Adrenal gland (tissue), 12 donors: ENCODE data around the gene HBQ1. TPM values are rescaled to one million over a fixed set of nuclear protein-coding genes. Genes with fewer than 3 reads are reported as not detected.
"Not testable (repeated sequence)": the region's sequence is repeated elsewhere in the genome, so short reads cannot be mapped to it uniquely, and the experiment has no call there.

Source experiments
- DNase-seq, 7 donors: peaks; one replicate each; pipeline ENCODE4 v3.0.0-alpha.2; 2019 to 2020
- H3K27ac ChIP-seq, 5 donors: fragments of 200-600 bp; sonication (generic) in 4 of 5; 1 replicate in 3 of 5; 2 replicates in 2 of 5; pipeline versions ENCODE4 v1.5.1 to v1.8.0; 2016 to 2020; ENCODE audit warnings: mild to moderate bottlenecking in 1 of 5
- H3K27me3 ChIP-seq: fragments of 200-600 bp; 2 replicates; pipeline ENCODE4 v1.8.0; 2021
- H3K36me3 ChIP-seq, 2 donors: fragments of 200-600 bp; replicated peaks in 1 of 2; 1 replicate in 1 of 2; 2 replicates in 1 of 2; pipeline versions ENCODE4 v1.5.1 to v1.8.0; 2018 to 2022
- H3K4me1 ChIP-seq, 2 donors: fragments of 200-600 bp; replicated peaks in 1 of 2; 1 replicate in 1 of 2; 2 replicates in 1 of 2; pipeline versions ENCODE4 v1.5.1 to v1.8.0; 2018 to 2021
- H3K4me3 ChIP-seq, 4 donors: fragments of 200-600 bp; sonication (generic) in 3 of 4; one replicate each; pipeline ENCODE4 v1.5.1; 2016 to 2018
- H3K9me3 ChIP-seq, 3 donors: fragments of 200-600 bp; sonication (generic) in 1 of 3; replicated peaks in 1 of 3; 1 replicate in 2 of 3; 2 replicates in 1 of 3; pipeline versions ENCODE4 v1.5.1 to v1.8.0; 2016 to 2021
- CTCF ChIP-seq, 6 experiments: fragments of 450-650 bp in 4 of 6; fragments of 200-600 bp in 2 of 6; sonication (generic) in 1 of 6; IDR thresholded peaks; 1 replicate in 5 of 6; 2 replicates in 1 of 6; pipeline versions ENCODE4 v1.5.1 to v1.8.0; 2016 to 2021; ENCODE audit warnings: antibody characterized with exemption in 6 of 6, mild to moderate bottlenecking in 2 of 6, moderate library complexity in 1 of 6
- POLR2A ChIP-seq, 2 donors: fragments of 450-650 bp; IDR thresholded peaks; one replicate each; pipeline ENCODE4 v1.6.1; 2017; ENCODE audit warnings: antibody characterized with exemption in 2 of 2, mild to moderate bottlenecking in 2 of 2, moderate library complexity in 1 of 2
- WGBS, 4 donors: extraction: QIAGEN DNeasy Blood & Tissue Kit in 2 of 4; methylation state at CpG; one replicate each; pipeline versions ENCODE4 v1.1.5 to v1.1.7; 2013 to 2017; 5-methylcytosine and 5-hydroxymethylcytosine counted together
- intact Hi-C, 2 donors: fragments of 100-400 bp; cut with DNase I; formaldehyde crosslinking; loops; one replicate each; pipeline versions ENCODE4 v1.14.1 to v1.15.0; 2022 to 2023
- polyA plus RNA-seq, 3 donors: library from polyadenylated mRNA; stranded (reverse); fragments of 200-250 nt in 2 of 3; fragments of 350-450 nt in 1 of 3; fragmentation: Illumina TruSeq in 1 of 3; extraction: RNeasy Lipid Tissue Mini Kit (QIAGEN cat#74804) in 1 of 3; gene quantifications; one replicate each; pipeline ENCODE4 v1.2.3, GENCODE V29; 2013 to 2014
- total RNA-seq, 9 donors: library from RNA; depleted of rRNA in 4 of 9; stranded (reverse); fragments of >200 nt in 4 of 9; fragments of 120-200 nt in 1 of 9; fragmentation: NEBNext Ultra II Directional in 1 of 9; extraction: Animal tissue kit (Norgen Biotek cat#: 25700) in 1 of 9; gene quantifications; one replicate each; pipeline versions ENCODE4 v1.1.0 to v1.2.4, GENCODE V29; 2013 to 2023
- donor health status: healthy with polysubstance abuse.
- donor health status: Bipolar disorder and iron deficiency.
- donor health status: DM: yes; HTN: yes; CAD: no.
- donor health status: DM: no; HTN: no; CAD: no.
- donor health status: DM: no; HTN: no; CAD: no.
- donor health status: DM: yes; HTN: yes; CAD: no.

Gene HBQ1
- total and polyA plus RNA-seq, 12 donors = 0.44 to 6.0 (median 1.9) TPM; not detected in 9

GRCh38 chr16:169014-169413, 11.2 kb upstream of the HBQ1 start:
- TF ChIP-seq CTCF (IDR thresholded peaks at IDR 0.05) = no peak

GRCh38 chr16:170088-170507, 10.2 kb upstream of the HBQ1 start:
- peak in 4 of 7 donors; percentile 38 to 63 (median 46) for DNase-seq
- WGBS, 4 donors = 1 to 7% (median 5%) methylated on average over 5 of the region's 5 CpGs
- H3K4me3 ChIP-seq, H3K27ac ChIP-seq, intact Hi-C loops, H3K9me3 ChIP-seq, H3K36me3 ChIP-seq: not testable (repeated sequence)
- H3K27me3 ChIP-seq = peaks cover 60% of the 10 kb centered on the region
- H3K4me1 ChIP-seq = peaks cover 7 to 14% of the 10 kb centered on the region in 2 donors

More at GRCh38 chr16:169014-169413, 11.2 kb upstream of the HBQ1 start:
- 23 to 37% (median 28%) methylated on average over 2 to 3 of the region's 3 CpGs for WGBS, 4 donors
- no peaks in the 10 kb centered on the region for H3K9me3 ChIP-seq
- H3K4me1 ChIP-seq = peaks cover 7 to 16% of the 10 kb centered on the region in 2 donors
- DNase-seq = no peak
- H3K27me3 ChIP-seq = peaks cover 53% of the 10 kb centered on the region
- intact Hi-C loops = no loop called here
- H3K36me3 ChIP-seq = no peaks in the 10 kb centered on the region
- H3K27ac ChIP-seq = no peak overlapping the region
- H3K4me3 ChIP-seq = no peak overlapping the region

- H3K27ac ChIP-seq = no peak overlapping the region
- no peaks in the 10 kb centered on the region for H3K9me3 ChIP-seq
- 0 to 34% (median 26%) methylated on average over 1 of the region's 1 CpG for WGBS, 4 donors
- no peak overlapping the region for H3K4me3 ChIP-seq
- intact Hi-C loops = no loop called here
- no peaks in the 10 kb centered on the region for H3K36me3 ChIP-seq
- peaks cover 58% of the 10 kb centered on the region for H3K27me3 ChIP-seq
- peaks cover 6 to 7% of the 10 kb centered on the region in 2 donors for H3K4me1 ChIP-seq
- TF ChIP-seq POLR2A (IDR thresholded peaks at IDR 0.05) (no peak), CTCF (IDR thresholded peaks at IDR 0.05) (no peak)
- no peak for DNase-seq
Measured at GRCh38 chr16:170788-171187, 9.5 kb upstream of the HBQ1 start.

- H3K9me3 ChIP-seq, H3K27ac ChIP-seq, DNase-seq, H3K4me1 ChIP-seq, H3K4me3 ChIP-seq, intact Hi-C loops, H3K36me3 ChIP-seq: not testable (repeated sequence)
- WGBS, 4 donors = no CpG with 5 or more reads among the region's 74 CpGs
- peaks cover 46% of the 10 kb centered on the region for H3K27me3 ChIP-seq
Measured at GRCh38 chr16:172374-172941, 7.8 kb upstream of the HBQ1 start, which contains the start of gene HBA2. HBA2 (plus strand) TSS chr16:172876; CDS start chr16:172913, 37 bp downstream.

GRCh38 chr16:173211-173854, 6.9 kb upstream of the HBQ1 start:
- H3K36me3 ChIP-seq, H3K27ac ChIP-seq, intact Hi-C loops, H3K9me3 ChIP-seq, DNase-seq, H3K4me3 ChIP-seq, H3K4me1 ChIP-seq: not testable (repeated sequence)
- peaks cover 46% of the 10 kb centered on the region for H3K27me3 ChIP-seq
- 0 to 7% (median 6%) methylated on average over 1 to 26 of the region's 44 CpGs for WGBS, 4 donors

GRCh38 chr16:173928-174769, 6.1 kb upstream of the HBQ1 start:
- H3K9me3 ChIP-seq, H3K27ac ChIP-seq, intact Hi-C loops, H3K4me3 ChIP-seq, H3K36me3 ChIP-seq, H3K4me1 ChIP-seq: not testable (repeated sequence)
- peaks cover 46% of the 10 kb centered on the region for H3K27me3 ChIP-seq
- 20 to 37% (median 26%) methylated on average over 4 to 6 of the region's 13 CpGs for WGBS, 4 donors
- DNase-seq = peak in 4 of 7 donors; percentile 33 to 66 (median 40)
